NCI-H2029 (cell line): Measurements from ENCODE around the gene SARS2.
"Not testable (repeated sequence)": the region's sequence is repeated elsewhere in the genome, so short reads cannot be mapped to it uniquely, and the experiment has no call there.

Source experiments
- DNase-seq: peaks from one replicate; lab custom pipeline; 2025; lab: John Stamatoyannopoulos, UW

The SARS2 gene

GRCh38 chr19:38892841-38893240 lies 37.7 kb downstream of the SARS2 start:
- DNase-seq = no peak

- DNase-seq = no peak
Observed at GRCh38 chr19:38891771-38892170, 38.8 kb downstream of the SARS2 start.

- no peak for DNase-seq
Observed at GRCh38 chr19:38890686-38891085, 39.9 kb downstream of the SARS2 start.

- no peak for DNase-seq
Observed at GRCh38 chr19:38889803-38890202, 40.8 kb downstream of the SARS2 start.

DNA sequence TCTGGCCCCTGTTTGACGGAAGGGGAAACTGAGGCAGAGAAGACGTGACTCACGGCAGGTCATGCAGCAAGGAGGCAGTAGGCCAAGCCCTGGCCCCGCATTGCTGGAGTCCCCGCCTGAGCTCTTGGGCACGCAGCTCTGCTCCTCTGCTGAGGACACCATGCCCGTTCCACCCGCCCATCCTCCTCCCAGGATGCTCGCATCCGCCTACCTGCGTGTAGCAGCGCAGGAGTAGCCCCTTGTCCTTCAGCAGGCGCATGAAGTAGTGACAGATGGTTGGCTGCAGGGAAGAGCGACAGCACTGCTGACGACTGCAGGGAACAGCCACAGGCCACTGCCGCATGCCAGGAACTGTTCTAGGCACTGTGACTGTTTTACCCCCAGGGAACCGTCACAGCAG lies 41.7 kb downstream of the SARS2 start:
- no peak for DNase-seq

DNA sequence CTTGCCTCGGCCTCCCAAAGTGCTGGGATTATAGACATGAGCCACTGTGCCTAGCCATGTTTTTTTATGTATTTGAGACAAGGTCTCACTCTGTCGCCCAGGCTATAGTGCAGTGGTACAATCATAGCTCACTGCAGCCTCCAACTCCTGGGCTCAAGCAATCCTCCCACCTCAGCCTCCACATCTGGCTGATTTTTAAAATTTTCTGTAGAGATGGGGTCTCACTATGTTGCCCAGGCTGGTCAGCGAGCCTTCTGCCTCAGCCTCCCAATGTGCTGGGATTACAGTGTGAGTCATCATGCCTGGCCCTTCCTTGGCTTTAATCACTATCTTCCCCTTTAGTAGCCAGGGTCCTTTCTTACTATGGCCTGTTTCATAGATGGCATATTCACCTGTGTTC lies 45.9 kb downstream of the SARS2 start:
- not testable (repeated sequence) for DNase-seq

DNA sequence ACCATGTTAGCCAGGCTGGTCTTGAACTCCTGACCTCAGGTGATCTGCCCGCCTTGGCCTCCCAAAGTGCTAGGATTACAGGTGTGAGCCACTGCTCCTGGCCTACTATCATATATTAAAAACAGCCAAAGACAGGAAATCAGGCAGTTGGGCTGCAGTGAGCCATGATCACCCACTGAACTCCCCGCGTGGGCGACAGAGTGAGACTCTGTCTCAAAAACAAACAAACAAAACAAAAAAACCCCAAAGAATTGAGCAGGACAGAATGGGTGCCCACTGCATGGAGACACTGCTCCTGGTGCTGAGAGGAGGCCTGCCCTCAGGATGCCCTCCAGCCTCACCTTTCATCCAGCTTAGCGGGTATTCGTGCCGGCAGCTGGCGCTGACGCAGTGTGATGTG lies 47.3 kb downstream of the SARS2 start:
- no peak for DNase-seq

- no peak for DNase-seq
Observed at GRCh38 chr19:38880882-38881609, 49.5 kb downstream of the SARS2 start.

GRCh38 chr19:38880076-38880881 lies 50.3 kb downstream of the SARS2 start:
- no peak for DNase-seq

- no peak for DNase-seq
Observed at GRCh38 chr19:38879400-38879751, 51.2 kb downstream of the SARS2 start.

GRCh38 chr19:38878575-38879399 lies 51.8 kb downstream of the SARS2 start:
- DNase-seq = no peak

- peak; percentile 79 for DNase-seq
Observed at GRCh38 chr19:38877781-38878574, 52.6 kb downstream of the SARS2 start, which contains the start of gene RINL. Gene RINL, minus strand, starts transcription at chr19:38878275. Its CDS starts 1,533 bp downstream, at chr19:38876742.

GRCh38 chr19:38875656-38876395 lies 54.7 kb downstream of the SARS2 start:
- DNase-seq = no peak

DNA sequence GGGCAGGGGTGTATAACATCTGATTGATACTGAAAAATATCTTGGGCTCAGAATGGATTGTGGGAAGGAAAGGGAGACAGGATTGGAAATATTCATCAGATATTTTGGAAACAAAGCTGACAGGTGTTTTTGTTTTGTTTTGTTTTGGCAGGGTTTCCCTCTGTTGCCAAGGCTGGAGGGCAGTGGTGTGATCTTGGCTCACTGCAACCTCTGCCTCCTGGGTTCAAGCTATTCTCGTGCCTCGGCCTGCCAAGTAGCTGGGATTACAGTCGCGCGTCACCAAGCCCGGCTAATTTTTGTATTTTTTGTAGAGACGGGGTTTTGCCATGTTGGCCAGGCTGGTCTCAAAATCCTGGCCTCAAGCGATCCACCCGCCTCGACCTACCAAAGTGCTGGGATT lies 57.2 kb downstream of the SARS2 start:
- DNase-seq = not testable (repeated sequence)

DNA sequence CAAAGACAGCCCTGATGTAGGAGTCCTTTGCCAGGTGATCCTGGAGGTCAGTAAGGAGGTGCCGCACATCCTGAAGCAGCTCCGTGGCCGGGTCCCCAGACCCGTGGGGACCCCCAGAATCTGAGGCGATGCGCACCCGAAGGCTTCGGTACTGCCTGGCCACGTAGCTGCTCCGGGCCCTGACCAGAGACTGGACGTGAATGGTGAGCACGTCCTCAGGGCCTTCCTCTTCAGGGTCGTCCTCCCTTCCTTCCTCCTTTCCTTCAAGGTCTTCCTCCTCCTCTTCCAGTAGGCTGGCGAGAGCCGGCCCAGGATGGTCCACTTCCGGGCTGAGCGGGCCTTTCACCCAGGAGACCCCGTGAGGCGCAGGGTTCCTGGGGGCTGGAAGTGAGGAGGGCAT lies 60.0 kb downstream of the SARS2 start:
- no peak for DNase-seq

DNA sequence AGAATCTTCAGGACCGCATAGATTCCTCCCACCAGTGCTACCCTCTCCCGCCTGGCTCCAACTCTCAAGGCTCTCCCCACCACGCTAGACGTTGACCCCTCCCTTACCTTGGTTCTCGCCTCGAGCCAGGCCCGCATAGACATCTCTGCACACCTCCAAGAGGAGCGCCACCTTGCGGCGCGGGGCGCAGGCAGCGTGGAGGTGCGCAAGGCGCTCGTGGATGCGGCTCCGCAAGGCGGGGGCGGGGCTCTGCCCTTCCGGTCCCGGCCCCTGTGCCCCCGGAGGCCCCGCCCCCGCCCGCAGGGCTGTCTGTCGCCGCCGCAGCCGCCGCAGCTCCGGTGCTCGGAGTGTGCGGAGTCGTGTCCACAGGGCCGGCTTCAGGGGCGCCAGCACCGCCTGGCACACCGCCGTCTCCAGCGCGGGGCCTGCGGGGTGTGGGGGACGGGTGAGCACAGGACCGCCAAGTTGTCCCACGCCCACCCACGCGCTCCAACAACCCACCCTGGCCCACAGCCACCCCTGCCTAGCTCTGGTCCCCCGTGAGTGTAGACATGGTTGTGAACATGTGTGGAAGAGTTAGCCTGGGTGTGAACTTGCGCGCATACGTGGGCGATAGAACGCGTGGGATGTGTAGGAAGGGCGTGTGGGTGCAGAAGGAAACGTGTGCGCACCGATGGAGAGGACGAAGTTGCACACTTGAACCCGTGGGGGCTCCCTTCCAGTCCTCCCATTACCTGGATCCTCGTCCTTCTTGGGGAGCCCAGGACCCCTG lies 60.5 kb downstream of the SARS2 start:
- peak; percentile 91 for DNase-seq

DNA sequence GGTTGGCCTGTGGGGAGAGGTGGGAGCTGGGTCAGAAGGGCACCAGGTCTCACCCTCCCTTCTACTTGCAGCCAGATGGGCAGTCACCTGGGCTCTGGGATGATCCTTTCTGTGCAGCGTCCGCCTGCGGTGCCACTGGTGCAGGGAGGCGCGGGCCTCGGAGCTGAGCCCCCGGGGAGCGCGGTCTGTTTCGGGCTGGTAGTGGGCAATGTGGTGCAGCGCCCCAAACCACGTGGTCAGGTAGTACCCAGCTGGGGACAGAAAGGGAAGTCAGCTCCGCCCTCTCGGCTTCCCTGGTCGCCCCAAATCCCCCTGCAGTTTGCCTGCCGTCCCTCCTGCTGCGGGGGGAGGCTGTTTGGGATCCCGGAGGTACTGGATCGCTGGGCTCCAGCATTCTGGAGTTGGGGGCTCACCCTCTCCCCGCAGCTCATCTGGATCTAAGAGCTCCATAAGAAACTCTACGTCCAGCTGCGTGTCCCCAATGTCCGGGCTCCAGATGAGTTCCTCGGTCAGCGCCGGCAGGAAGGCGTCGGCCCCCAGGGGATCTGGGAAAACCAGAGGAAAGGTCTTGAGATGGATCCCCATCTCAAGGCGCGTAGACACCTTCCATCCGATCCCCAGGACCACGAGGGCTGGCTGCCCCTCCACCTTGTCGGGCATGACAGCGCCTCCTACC lies 61.3 kb downstream of the SARS2 start:
- no peak for DNase-seq

DNA sequence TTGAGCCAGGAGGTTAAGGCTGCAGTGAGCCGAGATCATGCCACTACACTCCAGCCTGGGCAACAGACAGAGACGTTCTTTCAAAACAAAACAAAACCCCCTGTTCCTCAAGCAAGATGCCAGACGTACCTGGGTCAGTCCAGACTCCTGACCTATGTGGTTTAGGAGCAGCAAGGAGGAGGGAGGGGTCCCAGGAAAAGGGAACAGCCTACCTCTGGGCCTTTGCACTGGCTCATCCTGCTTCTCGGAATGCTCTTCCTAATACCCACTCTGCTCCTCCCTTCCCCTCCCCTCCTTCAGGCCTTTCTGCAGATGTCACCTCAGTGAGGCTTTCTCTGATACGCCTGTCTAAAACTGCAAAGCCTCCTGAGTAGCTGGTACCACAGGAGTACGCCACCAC lies 62.0 kb downstream of the SARS2 start:
- DNase-seq = no peak

DNA sequence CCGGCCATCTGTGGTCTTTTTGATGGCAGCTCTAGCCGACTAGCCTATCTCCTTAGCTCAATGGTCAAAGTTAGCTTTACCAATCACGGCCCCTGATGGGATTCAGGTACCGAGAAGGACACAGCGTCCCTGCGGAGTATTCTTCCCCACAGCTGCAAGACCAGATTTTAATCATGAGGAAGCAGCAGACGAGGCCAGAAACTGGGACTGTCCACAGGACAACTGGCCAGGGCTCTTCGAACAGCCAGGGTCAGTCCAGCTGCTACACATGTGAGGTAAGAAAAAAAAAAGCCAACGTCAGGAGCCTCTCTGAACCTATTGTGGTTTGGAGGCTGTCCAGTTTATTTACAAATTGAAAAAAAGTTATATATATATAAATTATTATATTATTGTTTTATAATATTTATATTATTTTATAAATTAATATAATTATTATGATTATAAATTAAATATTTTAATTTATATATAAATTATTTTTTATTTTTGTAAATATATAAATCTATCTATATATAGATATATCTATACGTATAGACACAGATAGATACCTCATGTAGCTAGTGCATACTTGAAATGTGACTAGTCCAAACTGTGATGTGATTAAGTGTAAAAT lies 63.3 kb downstream of the SARS2 start:
- DNase-seq = no peak
